Body of pancreas (tissue), 4 donors: ENCODE data around the gene LMX1B. TPM values are rescaled to one million over a fixed set of nuclear protein-coding genes. Genes with fewer than 3 reads are reported as not detected.

Source experiments
- ATAC-seq: fragments of 150-250 bp; one replicate; pipeline ENCODE4 v1.9.1; 2016
- DNase-seq, 4 donors: peaks; one replicate each; pipeline ENCODE4 v3.0.0-alpha.2; 2019
- H3K27ac ChIP-seq, 4 donors: fragments of 200-600 bp; sonication (generic); 1 replicate in 3 of 4; 2 replicates in 1 of 4; pipeline versions ENCODE4 v1.5.1 to v1.6.1; 2016 to 2019; ENCODE audit warnings: mild to moderate bottlenecking in 1 of 4, mixed read lengths in 1 of 4, moderate library complexity in 1 of 4
- H3K27me3 ChIP-seq, 2 donors: fragments of 200-600 bp; sonication (generic); one replicate each; pipeline ENCODE4 v1.6.0; 2016; ENCODE audit warnings: mild to moderate bottlenecking in 1 of 2
- H3K36me3 ChIP-seq, 2 donors: fragments of 200-600 bp; sonication (generic); replicated peaks in 1 of 2; 2 replicates each; pipeline ENCODE4 v1.5.1; 2016; ENCODE audit warnings: low read depth in 2 of 2; ENCODE audit not compliant: insufficient read depth in 1 of 2
- H3K4me1 ChIP-seq: fragments of 200-600 bp; sonication (generic); one replicate; pipeline ENCODE4 v1.6.0; 2016
- H3K4me3 ChIP-seq, 2 donors: fragments of 200-600 bp; sonication (generic); 1 replicate in 1 of 2; 2 replicates in 1 of 2; pipeline ENCODE4 v1.5.1; 2016 to 2019
- H3K9me3 ChIP-seq, 3 donors: fragments of 200-600 bp; sonication (generic); 1 replicate in 2 of 3; 2 replicates in 1 of 3; pipeline ENCODE4 v1.5.1; 2016
- POLR2A ChIP-seq, 3 donors: fragments of 450-650 bp; IDR thresholded peaks; one replicate each; pipeline ENCODE4 v1.6.1; 2016; ENCODE audit warnings: antibody characterized with exemption in 3 of 3, mild to moderate bottlenecking in 2 of 3
- WGBS, 2 donors: methylation state at CpG; one replicate each; pipeline ENCODE4 v1.1.5; 2017; 5-methylcytosine and 5-hydroxymethylcytosine counted together
- intact Hi-C: fragments of 100-400 bp; cut with DNase I; formaldehyde crosslinking; loops from one replicate; pipeline ENCODE4 v1.15.1; 2023
- total RNA-seq, 2 donors: library from RNA; depleted of rRNA; stranded (reverse); fragments of >200 nt; gene quantifications; one replicate each; pipeline ENCODE4 v1.1.0, GENCODE V29; 2016
- TF ChIP-seq, protein P1 (sequence below), 7 experiments: fragments of 450-650 bp in 4 of 7; fragments of 200-600 bp in 3 of 7; sonication (generic) in 3 of 7; IDR thresholded peaks; one replicate each; pipeline ENCODE4 v1.5.1; 2016 to 2019; ENCODE audit warnings: antibody characterized with exemption in 7 of 7

Gene LMX1B
- total RNA-seq, 2 donors from 2014 or later, result 0.26 TPM; not detected in 1

- intact Hi-C loops, result no loop called here
- H3K9me3 ChIP-seq, result no peaks in the 10 kb centered on the region
- no peak overlapping the region for H3K27ac ChIP-seq
- 3 to 6% methylated on average over 14 to 24 of the region's 25 CpGs for WGBS, 2 donors
- H3K4me3 ChIP-seq, result no peak overlapping the region
- DNase-seq (no peak), ATAC-seq (no peak)
- H3K36me3 ChIP-seq, result no peaks in the 10 kb centered on the region
- no peak for TF ChIP-seq POLR2A (IDR thresholded peaks at IDR 0.05)
- TF ChIP-seq, protein P1, sequence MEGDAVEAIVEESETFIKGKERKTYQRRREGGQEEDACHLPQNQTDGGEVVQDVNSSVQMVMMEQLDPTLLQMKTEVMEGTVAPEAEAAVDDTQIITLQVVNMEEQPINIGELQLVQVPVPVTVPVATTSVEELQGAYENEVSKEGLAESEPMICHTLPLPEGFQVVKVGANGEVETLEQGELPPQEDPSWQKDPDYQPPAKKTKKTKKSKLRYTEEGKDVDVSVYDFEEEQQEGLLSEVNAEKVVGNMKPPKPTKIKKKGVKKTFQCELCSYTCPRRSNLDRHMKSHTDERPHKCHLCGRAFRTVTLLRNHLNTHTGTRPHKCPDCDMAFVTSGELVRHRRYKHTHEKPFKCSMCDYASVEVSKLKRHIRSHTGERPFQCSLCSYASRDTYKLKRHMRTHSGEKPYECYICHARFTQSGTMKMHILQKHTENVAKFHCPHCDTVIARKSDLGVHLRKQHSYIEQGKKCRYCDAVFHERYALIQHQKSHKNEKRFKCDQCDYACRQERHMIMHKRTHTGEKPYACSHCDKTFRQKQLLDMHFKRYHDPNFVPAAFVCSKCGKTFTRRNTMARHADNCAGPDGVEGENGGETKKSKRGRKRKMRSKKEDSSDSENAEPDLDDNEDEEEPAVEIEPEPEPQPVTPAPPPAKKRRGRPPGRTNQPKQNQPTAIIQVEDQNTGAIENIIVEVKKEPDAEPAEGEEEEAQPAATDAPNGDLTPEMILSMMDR (IDR thresholded peaks at IDR 0.05), result no peak
- H3K4me1 ChIP-seq, result peaks cover 36% of the 10 kb centered on the region
- H3K27me3 ChIP-seq, result peaks cover 0 to 31% of the 10 kb centered on the region in 2 donors
Measured at GRCh38 chr9:126611193-126611591, 2.5 kb upstream of the LMX1B start.

DNA sequence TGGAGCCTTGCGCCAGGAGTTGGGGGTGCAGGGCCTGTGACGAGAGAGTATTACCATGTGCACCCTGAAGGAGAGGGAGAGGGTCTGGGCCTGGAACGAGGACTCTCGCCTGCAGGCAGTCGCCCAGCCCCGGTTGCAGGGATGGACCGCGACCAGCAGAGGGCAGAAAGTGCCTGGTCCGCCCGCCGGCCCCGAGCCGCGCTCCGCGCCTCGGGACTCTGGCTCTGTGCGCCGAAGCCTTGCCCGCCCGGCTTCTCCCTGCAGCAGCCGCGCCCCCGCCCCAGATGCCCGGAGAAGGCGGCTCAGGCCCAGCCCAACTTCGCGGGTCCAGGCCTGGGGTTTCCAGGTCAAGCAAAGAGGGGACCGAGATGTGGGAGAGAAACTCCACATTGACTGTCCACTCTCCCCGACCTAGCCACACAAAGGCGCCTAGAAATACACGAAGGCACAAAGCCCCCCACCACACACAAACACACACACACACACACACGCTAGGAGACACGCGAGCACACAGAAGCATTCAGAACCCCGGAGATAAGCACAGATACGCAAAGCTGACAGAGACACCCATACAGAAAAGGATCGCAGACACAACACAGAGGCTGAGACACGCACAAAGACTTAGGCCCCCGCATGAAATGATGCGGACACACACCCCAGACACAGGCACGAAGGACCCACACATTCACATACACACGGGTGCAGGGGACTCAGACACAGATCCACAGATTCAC is 2.0 kb upstream of the LMX1B start:
- peaks cover 0 to 31% of the 10 kb centered on the region in 2 donors for H3K27me3 ChIP-seq
- intact Hi-C loops, result no loop called here

DNA sequence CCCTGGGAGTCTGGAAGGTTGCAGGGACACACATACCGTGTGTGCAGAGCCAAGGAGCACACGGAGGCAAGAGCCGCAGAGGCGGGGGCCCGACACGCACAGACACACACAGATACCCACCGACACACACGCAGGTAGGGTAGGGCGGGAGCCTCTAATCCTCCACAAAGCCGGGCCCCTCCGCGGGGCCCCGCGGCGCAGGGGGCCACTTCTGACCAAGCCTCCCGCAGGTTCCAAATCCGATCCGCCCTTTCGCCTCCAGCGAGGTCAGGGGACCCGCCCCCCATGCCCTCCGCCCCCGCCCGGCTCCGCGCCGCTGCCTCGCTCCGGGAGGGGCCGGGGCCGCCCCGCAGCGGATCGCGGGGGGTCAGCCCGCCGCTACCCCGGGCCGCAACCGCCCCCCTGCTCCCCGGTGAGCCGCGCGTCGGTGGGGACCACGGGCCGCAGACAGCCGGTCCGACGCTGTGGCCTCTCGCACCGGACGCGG is 1.4 kb upstream of the LMX1B start:
- no peaks in the 10 kb centered on the region for H3K9me3 ChIP-seq
- no peak for DNase-seq
- H3K36me3 ChIP-seq, result no peaks in the 10 kb centered on the region
- TF ChIP-seq, protein P1 (IDR thresholded peaks at IDR 0.05), result no peak
- TF ChIP-seq POLR2A (IDR thresholded peaks at IDR 0.05), result no peak
- ATAC-seq, result no peak
- intact Hi-C loops, result no loop called here
- H3K4me3 ChIP-seq, result no peak overlapping the region
- H3K27me3 ChIP-seq, result peaks cover 0 to 31% of the 10 kb centered on the region in 2 donors
- H3K27ac ChIP-seq, result no peak overlapping the region
- 2% methylated on average over 53 of the region's 54 CpGs; no CpG with 5 or more reads in 1 of the 2 donors for WGBS, 2 donors
- H3K4me1 ChIP-seq, result peaks cover 36% of the 10 kb centered on the region

More for the DNA sequence above, 2.0 kb upstream of the LMX1B start:
- ATAC-seq (peak; percentile 76), DNase-seq (peak; percentile 76 to 82 (median 79))
- H3K4me1 ChIP-seq, result peaks cover 36% of the 10 kb centered on the region
- H3K4me3 ChIP-seq, result no peak overlapping the region
- H3K27ac ChIP-seq, result no peak overlapping the region
- TF ChIP-seq, protein P1 (IDR thresholded peaks at IDR 0.05), result peak; percentile 81 to 90 (median 84)
- no peak for TF ChIP-seq POLR2A (IDR thresholded peaks at IDR 0.05)
- 2 to 4% methylated on average over 14 to 43 of the region's 43 CpGs for WGBS, 2 donors
- H3K36me3 ChIP-seq, result no peaks in the 10 kb centered on the region
- no peaks in the 10 kb centered on the region for H3K9me3 ChIP-seq

GRCh38 chr9:126612813-126613641 is 701 bp upstream of the LMX1B start:
- no peaks in the 10 kb centered on the region for H3K9me3 ChIP-seq
- DNase-seq (no peak), ATAC-seq (no peak)
- 3 to 8% methylated on average over 18 to 68 of the region's 68 CpGs for WGBS, 2 donors
- intact Hi-C loops, result no loop called here
- TF ChIP-seq, protein P1 (IDR thresholded peaks at IDR 0.05), result no peak
- TF ChIP-seq POLR2A (IDR thresholded peaks at IDR 0.05), result no peak
- peaks cover 0 to 31% of the 10 kb centered on the region in 2 donors for H3K27me3 ChIP-seq
- H3K27ac ChIP-seq, result no peak overlapping the region
- peaks cover 36% of the 10 kb centered on the region for H3K4me1 ChIP-seq
- no peaks in the 10 kb centered on the region for H3K36me3 ChIP-seq
- H3K4me3 ChIP-seq, result no peak overlapping the region
